Measurements from ENCODE around the gene PNPLA1. TPM values are rescaled to one million over a fixed set of nuclear protein-coding genes. Genes with fewer than 3 reads are reported as not detected.
"Not testable (repeated sequence)": the region's sequence is repeated elsewhere in the genome, so short reads cannot be mapped to it uniquely, and the experiment has no call there.

Gene PNPLA1
- total RNA-seq, 1 donor from 2014 or later, result 0.14 TPM

GRCh38 chr6:36335465-36336207, 65.8 kb downstream of the PNPLA1 start:
- DNase-seq (ENCODE audit: low spot score), result no peak

GRCh38 chr6:36336208-36336710, 66.4 kb downstream of the PNPLA1 start:
- no peak for DNase-seq (ENCODE audit: low spot score)

GRCh38 chr6:36336779-36337241, 67.0 kb downstream of the PNPLA1 start, which contains the start of gene BNIP5:
Gene BNIP5 (minus strand): TSS chr6:36336888. CDS start chr6:36330690, 6,198 bp downstream.
- peak; percentile 54 for DNase-seq (ENCODE audit: low spot score)

- no peak for DNase-seq (ENCODE audit: low spot score)
These were observed 68.0 kb downstream of the PNPLA1 start for GRCh38 chr6:36337814-36338213.

GRCh38 chr6:36338223-36338622, 68.4 kb downstream of the PNPLA1 start:
- not testable (repeated sequence) for DNase-seq (ENCODE audit: low spot score)

GRCh38 chr6:36339146-36339545, 69.3 kb downstream of the PNPLA1 start:
- no peak for DNase-seq (ENCODE audit: low spot score)

- DNase-seq (ENCODE audit: low spot score), result no peak
These were observed 70.4 kb downstream of the PNPLA1 start for GRCh38 chr6:36340306-36340617.

- DNase-seq (ENCODE audit: low spot score), result peak; percentile 80
These were observed 71.0 kb downstream of the PNPLA1 start for GRCh38 chr6:36340618-36341454.

GRCh38 chr6:36343109-36343680, 73.3 kb downstream of the PNPLA1 start:
- no peak for DNase-seq (ENCODE audit: low spot score)

- DNase-seq (ENCODE audit: low spot score), result no peak
These were observed 76.0 kb downstream of the PNPLA1 start for GRCh38 chr6:36345681-36346466.

GRCh38 chr6:36346486-36347273, 76.8 kb downstream of the PNPLA1 start:
- no peak for DNase-seq (ENCODE audit: low spot score)

GRCh38 chr6:36347621-36348020, 77.8 kb downstream of the PNPLA1 start:
- DNase-seq (ENCODE audit: low spot score), result no peak

GRCh38 chr6:36349240-36349639, 79.4 kb downstream of the PNPLA1 start:
- peak; percentile 83 for DNase-seq (ENCODE audit: low spot score)

GRCh38 chr6:36350082-36350481, 80.2 kb downstream of the PNPLA1 start:
- DNase-seq (ENCODE audit: low spot score), result no peak

- DNase-seq (ENCODE audit: low spot score), result peak; percentile 40
These were observed 81.1 kb downstream of the PNPLA1 start for GRCh38 chr6:36350681-36351571.

- no peak for DNase-seq (ENCODE audit: low spot score)
These were observed 82.8 kb downstream of the PNPLA1 start for GRCh38 chr6:36352477-36353157.

GRCh38 chr6:36353411-36353915, 83.6 kb downstream of the PNPLA1 start:
- no peak for DNase-seq (ENCODE audit: low spot score)

GRCh38 chr6:36355819-36356218, 86.0 kb downstream of the PNPLA1 start:
- no peak for DNase-seq (ENCODE audit: low spot score)

GRCh38 chr6:36357872-36358225, 88.0 kb downstream of the PNPLA1 start:
- peak; percentile 41 for DNase-seq (ENCODE audit: low spot score)
